C4-2B (cell line): Measurements from ENCODE around the gene LRRC75B.
"Not testable (repeated sequence)": the region's sequence is repeated elsewhere in the genome, so short reads cannot be mapped to it uniquely, and the experiment has no call there.

Experiments used
- ZFX ChIP-seq: fragments of 450-650 bp; IDR thresholded peaks from 2 replicates; pipeline ENCODE4 v1.6.1; 2017
- TF ChIP-seq, protein P1 (sequence below): fragments of 450-650 bp; conservative IDR thresholded peaks from 2 replicates; pipeline ENCODE4 v1.5.1; 2017; ENCODE audit warnings: mild to moderate bottlenecking

DNA sequence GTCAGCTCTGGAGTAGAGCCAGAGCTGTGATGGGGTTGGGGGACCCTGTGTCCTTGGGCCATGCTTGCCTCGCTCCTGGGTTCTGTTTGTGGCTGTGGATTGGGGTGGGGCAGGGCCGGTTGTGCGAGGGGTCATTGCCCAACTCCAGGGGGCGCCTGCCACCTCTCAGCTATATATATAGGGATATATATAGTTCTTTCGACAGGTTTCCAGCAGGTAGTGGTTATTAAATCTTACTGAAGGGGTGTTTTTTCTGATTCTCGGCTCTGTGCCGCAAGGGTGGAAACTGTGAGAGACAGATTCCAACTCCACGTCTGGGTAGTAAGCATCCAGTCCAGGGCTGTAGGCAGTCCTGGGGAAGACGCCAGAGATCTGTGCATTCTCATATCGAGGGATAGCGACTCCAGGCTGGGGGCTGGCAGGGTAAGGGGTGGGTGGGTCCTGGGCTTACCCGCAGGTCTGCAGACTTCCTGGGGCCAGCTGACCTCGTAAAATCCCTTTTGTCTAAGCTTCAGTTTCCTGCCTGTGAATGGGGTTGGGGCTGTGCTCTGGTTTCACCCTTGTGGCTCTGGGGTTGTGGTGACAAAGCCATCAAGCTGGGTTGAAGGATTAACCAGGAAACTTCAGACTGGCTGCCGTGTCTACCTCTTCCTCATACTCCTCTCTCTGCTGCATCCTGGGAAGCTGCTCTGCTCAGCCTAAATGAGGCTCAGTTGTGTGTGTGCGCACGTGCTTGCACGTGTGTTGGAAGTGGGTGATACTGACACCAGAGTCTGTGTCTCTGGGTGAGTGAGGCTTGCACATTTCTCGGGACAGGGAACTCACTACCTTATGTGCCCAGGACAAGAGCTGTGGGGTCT lies 11.1 kb upstream of the LRRC75B start:
- TF ChIP-seq, protein P1, sequence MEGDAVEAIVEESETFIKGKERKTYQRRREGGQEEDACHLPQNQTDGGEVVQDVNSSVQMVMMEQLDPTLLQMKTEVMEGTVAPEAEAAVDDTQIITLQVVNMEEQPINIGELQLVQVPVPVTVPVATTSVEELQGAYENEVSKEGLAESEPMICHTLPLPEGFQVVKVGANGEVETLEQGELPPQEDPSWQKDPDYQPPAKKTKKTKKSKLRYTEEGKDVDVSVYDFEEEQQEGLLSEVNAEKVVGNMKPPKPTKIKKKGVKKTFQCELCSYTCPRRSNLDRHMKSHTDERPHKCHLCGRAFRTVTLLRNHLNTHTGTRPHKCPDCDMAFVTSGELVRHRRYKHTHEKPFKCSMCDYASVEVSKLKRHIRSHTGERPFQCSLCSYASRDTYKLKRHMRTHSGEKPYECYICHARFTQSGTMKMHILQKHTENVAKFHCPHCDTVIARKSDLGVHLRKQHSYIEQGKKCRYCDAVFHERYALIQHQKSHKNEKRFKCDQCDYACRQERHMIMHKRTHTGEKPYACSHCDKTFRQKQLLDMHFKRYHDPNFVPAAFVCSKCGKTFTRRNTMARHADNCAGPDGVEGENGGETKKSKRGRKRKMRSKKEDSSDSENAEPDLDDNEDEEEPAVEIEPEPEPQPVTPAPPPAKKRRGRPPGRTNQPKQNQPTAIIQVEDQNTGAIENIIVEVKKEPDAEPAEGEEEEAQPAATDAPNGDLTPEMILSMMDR: not testable (repeated sequence)
- not testable (repeated sequence) for TF ChIP-seq ZFX
